Fibroblast of mammary gland (primary cell): Measurements from ENCODE around the gene GCAT.

Source experiments
- DNase-seq: peaks from one replicate; pipeline ENCODE4 v3.0.0-alpha.2; 2010; ENCODE audit warnings: low read depth
- H3K4me3 ChIP-seq: 2 replicates; pipeline ENCODE4 v1.5.1; 2011; ENCODE audit warnings: low read depth, mild to moderate bottlenecking, low read length, moderate library complexity; ENCODE audit not compliant: control insufficient read depth
- TF ChIP-seq, protein P1 (sequence below): conservative IDR thresholded peaks from 2 replicates; pipeline ENCODE4 v1.5.1; 2011; ENCODE audit warnings: low read depth, low read length, inconsistent platforms; ENCODE audit not compliant: control insufficient read depth, insufficient read depth

The GCAT gene

DNA sequence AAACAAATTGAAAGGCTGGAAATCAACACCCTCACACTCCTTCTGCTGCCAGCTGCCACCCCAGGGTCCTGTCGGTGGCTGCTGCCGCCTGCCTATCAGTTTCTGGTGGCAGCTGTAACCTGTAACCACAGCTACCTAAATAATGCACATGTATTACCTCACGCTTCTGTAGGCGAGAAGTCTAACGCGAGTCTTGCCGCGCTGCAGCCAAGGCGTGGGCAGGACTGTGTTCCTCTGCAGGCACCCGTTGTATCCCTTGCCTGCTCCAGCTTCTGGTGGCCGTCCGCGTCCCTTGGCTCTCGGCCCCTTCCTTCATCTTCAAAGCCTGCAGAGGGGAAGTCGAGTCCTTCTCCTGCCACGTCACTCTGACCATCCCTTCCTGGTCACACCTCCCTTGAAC, 44.1 kb upstream of the GCAT start:
- TF ChIP-seq, protein P1, sequence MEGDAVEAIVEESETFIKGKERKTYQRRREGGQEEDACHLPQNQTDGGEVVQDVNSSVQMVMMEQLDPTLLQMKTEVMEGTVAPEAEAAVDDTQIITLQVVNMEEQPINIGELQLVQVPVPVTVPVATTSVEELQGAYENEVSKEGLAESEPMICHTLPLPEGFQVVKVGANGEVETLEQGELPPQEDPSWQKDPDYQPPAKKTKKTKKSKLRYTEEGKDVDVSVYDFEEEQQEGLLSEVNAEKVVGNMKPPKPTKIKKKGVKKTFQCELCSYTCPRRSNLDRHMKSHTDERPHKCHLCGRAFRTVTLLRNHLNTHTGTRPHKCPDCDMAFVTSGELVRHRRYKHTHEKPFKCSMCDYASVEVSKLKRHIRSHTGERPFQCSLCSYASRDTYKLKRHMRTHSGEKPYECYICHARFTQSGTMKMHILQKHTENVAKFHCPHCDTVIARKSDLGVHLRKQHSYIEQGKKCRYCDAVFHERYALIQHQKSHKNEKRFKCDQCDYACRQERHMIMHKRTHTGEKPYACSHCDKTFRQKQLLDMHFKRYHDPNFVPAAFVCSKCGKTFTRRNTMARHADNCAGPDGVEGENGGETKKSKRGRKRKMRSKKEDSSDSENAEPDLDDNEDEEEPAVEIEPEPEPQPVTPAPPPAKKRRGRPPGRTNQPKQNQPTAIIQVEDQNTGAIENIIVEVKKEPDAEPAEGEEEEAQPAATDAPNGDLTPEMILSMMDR: no peak
- no peak for DNase-seq
- no peak overlapping the region for H3K4me3 ChIP-seq

DNA sequence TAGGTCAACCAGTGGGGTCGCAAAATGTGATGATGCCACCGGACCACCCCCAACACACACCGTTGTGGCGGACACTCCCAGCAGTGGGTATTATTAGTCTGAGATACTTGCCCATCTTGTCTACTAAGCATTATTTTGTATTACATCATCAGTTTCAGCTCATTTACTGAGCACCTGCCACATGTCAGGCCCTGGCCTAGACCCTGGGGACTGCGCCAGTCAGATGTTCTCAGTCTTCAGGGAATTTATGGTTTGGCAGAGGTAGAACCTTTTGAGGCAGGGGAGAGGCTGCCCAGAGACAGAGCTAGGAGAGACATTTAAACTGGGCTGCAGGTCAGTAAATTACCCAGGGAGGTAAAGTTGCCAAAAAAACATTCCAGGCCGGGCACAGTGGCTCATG, 43.1 kb upstream of the GCAT start:
- DNase-seq: no peak
- H3K4me3 ChIP-seq: no peak overlapping the region
- TF ChIP-seq, protein P1: no peak

DNA sequence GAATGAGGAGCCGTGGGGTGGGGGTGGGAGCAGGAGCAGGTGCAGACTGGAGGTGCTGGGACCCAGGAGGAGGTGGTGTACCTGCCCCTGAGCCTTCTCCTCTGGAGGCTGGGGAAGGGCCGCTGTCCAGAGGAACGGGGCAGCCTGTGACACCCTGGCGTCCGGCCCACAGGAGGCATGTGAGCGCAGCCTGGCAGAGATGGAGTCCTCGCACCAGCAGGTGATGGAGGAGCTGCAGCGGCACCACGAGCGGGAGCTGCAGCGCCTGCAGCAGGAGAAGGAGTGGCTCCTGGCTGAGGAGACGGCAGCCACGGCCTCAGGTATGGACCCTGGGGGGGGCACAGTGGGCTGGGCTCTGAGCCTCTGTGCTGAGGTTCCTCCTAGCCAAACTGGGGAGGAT, 42.2 kb upstream of the GCAT start:
- no peak overlapping the region for H3K4me3 ChIP-seq
- TF ChIP-seq, protein P1: no peak
- DNase-seq: no peak

DNA sequence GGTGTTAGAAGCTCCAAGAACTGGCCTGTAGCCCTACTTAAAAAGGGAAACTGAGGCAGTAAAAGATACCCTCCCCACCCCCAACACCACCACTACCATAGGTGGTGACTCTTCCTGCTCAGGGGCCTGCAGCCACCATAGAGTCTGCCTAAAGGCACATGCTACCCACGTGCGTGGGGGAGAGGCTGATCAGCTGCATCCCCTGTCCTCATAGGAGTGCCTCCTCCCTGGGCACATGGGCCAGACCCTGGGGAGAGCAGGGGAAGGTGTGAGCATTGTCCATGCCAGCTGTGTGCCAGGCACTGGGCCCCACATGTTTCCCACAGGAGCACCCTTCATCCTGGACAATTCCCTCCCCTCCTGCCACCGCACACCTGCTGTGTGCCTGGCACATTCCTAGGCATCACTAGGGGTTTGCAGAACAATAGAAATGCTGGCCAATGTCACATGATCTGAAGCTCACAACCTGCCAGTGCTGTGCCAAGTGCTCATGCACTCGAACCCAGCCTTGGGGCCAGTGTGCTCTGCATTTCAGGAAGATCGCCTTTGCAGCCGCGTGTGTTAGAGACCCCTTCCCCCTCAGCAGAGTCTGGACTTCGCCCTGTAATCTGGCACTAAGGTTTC, 41.7 kb upstream of the GCAT start:
- DNase-seq: no peak
- no peak overlapping the region for H3K4me3 ChIP-seq
- TF ChIP-seq, protein P1: no peak

DNA sequence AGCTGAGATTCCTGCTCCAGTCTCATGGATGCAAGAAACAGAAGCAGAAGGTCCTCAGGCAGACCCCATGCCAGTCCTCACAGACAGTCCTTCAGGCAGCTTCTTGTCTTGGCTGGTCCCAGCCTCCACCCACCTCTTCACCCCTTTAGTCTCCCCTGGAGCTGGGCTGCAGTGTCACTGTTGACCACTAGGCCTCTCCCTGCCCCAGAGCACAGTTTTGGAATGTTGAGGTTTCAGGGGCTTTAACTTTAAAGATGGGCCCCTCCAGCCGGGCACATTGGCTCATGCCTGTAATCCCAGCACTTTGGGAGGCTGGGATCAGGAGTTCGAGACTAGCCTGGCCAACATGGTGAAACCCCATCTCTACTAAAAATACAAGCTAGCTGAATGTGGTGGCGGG, 39.5 kb upstream of the GCAT start:
- DNase-seq: no peak
- TF ChIP-seq, protein P1: peak; percentile 22
- no peak overlapping the region for H3K4me3 ChIP-seq

DNA sequence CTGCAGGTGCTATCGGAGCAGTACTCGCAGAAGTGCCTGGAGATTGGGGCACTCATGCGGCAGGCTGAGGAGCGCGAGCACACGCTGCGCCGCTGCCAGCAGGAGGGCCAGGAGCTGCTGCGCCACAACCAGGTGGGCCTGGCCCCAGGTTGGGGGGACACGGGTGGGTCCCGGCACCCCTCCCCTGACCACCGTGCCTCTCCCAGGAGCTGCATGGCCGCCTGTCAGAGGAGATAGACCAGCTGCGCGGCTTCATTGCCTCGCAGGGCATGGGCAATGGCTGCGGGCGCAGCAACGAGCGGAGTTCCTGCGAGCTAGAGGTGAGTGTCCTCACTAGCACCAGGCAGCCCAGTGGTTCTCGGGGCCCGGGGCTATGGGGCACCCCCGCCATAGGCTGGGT, 38.7 kb upstream of the GCAT start:
- no peak overlapping the region for H3K4me3 ChIP-seq

More for the DNA sequence above, 38.7 kb upstream of the GCAT start:
- TF ChIP-seq, protein P1: no peak
- no peak for DNase-seq
